Dendritic cell treated with granulocyte-macrophage colony-stimulating factor and Interleukin-4, amounts not matched to agents 40 ng/mL and 50 ng/mL, for 4 days (primary cell): ENCODE data around the gene PADI6.

Experiments used
- H3K27ac Mint-ChIP-seq: one replicate; pipeline ENCODE4 v1.8.0; 2022; ENCODE audit warnings: mild to moderate bottlenecking, mixed read lengths
- H3K27me3 Mint-ChIP-seq: one replicate; pipeline ENCODE4 v1.8.0; 2022; ENCODE audit warnings: mild to moderate bottlenecking, mixed read lengths
- H3K36me3 Mint-ChIP-seq: one replicate; pipeline ENCODE4 v1.8.0; 2022; ENCODE audit warnings: low read depth, mixed read lengths
- H3K4me1 Mint-ChIP-seq: one replicate; pipeline ENCODE4 v1.8.0; 2022; ENCODE audit warnings: low read depth, mixed read lengths
- H3K4me3 Mint-ChIP-seq: one replicate; pipeline ENCODE4 v1.8.0; 2022; ENCODE audit warnings: mild to moderate bottlenecking, moderate library complexity, mixed read lengths
- H3K9me3 Mint-ChIP-seq: one replicate; pipeline ENCODE4 v1.8.0; 2022; ENCODE audit warnings: mixed read lengths
- intact Hi-C: fragments of 100-400 bp; cut with micrococcal nuclease; formaldehyde crosslinking; loops from one replicate; pipeline ENCODE4 v1.15.0; 2022

Gene PADI6

DNA sequence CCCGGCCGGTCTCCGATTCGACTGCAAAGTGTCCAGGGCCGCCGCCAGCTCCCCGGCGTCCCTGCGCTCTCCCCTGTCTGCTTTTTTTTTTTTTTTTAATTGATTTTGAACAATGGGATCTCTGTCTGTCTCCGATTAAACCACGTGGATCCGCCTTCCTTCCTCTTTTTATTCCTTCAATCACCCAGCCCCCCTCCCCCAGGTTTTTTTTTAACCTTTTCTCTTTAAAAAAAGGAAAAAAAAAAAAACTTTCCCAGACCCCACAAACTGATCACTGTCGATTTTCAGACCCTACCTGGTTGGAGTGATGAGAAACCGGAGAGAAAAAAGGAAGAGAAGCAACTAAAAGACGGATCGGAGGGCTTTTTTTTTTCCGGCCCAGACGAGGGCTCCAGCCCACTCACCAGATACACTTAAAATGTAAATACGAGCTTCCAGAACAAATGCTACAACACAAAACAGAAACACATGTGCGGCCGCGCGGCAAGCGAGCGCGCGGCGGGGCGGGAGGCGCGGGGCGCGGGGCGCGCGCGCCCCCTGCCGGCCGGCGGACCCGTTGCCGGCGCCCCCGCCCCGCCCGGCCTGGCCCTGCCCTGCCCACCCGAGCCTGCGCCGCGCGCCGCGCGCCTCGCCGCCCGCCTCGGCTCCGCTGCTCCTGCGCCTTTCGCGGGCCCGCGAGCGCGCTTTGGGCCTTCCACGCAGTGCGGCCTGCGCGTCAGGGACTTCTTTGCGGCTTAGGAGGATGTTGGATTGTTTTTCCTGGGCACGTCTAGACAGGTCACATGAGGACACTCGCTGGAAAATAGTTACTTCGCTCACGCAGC lies 67.5 kb downstream of the PADI6 start, which contains the start of gene RCC2:
RCC2 (minus strand) TSS at position 428 of the 824 bp plus-strand sequence. CDS start 1,163 bp downstream, outside the sequence.
- H3K4me1 Mint-ChIP-seq = peaks cover 43% of the 10 kb centered on the region
- H3K36me3 Mint-ChIP-seq = peaks cover 35% of the 10 kb centered on the region
- H3K27me3 Mint-ChIP-seq = peaks cover 24% of the 10 kb centered on the region
- H3K4me3 Mint-ChIP-seq = peak within 1 kb of the TSS; percentile 95
- peak within 1 kb of the TSS; percentile 99 for H3K27ac Mint-ChIP-seq
- H3K9me3 Mint-ChIP-seq = no peaks in the 10 kb centered on the region
- intact Hi-C loops = loop anchor here (10.0 kb wide), 1 partner anchor 175 kb away; no protein-coding TSS in a partner anchor

DNA sequence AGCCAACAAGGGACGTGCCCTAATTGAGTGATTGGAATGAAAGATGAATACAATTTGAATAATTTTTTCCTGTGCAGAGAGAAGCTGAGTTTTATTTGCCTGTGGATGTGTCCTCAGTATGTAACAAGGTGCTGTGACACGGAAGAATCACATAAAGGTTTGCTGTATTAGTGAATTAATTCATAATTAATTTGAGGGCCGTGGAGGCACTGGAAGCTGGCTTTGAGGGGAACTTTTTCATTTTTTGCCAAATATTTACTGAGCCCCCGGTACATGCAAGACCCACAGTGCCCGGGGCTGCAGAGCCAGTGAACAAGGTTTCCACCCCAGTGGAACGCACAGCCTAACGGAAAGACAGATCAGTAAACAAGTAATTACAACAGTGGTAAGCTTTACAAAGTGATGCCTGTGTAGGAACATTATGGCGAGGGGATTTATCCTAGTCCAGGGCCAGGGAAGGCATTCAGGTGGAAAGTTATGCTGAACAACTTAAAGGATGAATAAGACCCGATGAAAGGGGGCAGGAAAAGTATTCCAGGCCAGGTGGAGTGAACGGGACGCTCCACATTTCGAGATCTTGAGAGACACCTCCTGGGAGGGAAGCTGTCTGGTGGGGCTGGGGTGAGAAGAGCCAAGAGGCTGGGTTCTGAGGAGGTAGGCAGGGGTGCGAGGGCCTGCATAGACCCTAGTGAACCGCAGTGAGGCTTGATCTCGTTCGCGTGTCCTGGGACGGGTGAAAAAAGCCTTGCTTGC lies 68.3 kb downstream of the PADI6 start:
- Mint-ChIP-seq H3K4me1 (peaks cover 35% of the 10 kb centered on the region), H3K36me3 (peaks cover 27% of the 10 kb centered on the region), H3K4me3 (peak overlapping the region; percentile 73), H3K27ac (peak overlapping the region; percentile 99), H3K27me3 (peaks cover 24% of the 10 kb centered on the region), H3K9me3 (no peaks in the 10 kb centered on the region)
- intact Hi-C loops = no loop called here

DNA sequence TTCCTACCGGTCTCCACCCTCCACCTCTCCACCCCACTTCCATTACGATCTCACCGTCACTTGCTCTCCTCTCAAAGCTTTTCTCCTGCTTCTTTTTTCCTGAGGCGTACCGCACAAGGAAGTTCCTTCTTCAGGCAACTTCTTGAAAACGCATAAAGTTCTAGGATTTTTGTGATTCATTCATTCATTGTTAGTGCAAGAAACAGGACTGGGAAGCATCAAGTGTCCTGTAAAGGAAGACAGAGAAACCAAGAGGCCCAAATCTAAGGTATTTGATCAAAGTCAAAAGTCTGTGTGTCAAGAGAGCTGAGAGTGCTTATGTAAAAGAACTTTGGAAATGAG lies 68.8 kb downstream of the PADI6 start:
- peaks cover 29% of the 10 kb centered on the region for H3K4me1 Mint-ChIP-seq
- no peak overlapping the region for H3K27ac Mint-ChIP-seq
- peaks cover 24% of the 10 kb centered on the region for H3K27me3 Mint-ChIP-seq
- H3K9me3 Mint-ChIP-seq = no peaks in the 10 kb centered on the region
- H3K36me3 Mint-ChIP-seq = peaks cover 22% of the 10 kb centered on the region
- no peak overlapping the region for H3K4me3 Mint-ChIP-seq
- intact Hi-C loops = no loop called here

DNA sequence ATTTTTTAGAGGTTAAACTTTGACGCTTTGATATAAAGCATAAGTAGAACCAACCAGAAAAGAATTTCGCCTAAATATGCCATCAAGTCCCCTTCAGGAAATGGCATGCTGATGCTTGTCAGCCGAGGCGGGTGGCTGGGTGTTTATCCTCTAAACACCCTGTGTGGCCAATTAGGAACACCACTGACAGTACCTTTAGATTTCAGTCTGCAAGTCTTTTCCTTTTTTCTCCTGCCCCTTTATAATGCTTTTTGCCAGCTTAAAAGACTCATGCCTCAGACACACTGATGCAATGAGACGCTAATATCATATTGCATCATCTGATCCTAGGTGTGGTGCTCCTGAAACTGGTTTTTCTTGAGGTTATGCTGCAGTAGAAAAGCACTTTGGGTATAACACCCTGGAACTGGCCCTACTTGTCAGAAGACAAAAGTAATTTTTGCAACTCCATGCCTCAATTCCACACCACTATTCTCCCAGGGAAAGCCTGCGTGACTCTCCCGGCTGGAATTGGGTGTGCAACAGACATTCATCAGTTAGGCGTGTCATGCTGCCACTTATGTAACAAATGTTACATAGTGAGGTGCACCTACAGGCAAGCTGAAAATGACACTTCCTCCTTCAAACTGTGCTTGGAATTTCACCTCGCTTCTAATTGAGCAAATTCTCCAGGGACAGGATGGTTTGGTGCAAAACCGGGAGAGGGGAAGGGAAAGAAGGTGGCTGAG lies 69.4 kb downstream of the PADI6 start:
- Mint-ChIP-seq H3K9me3 (no peaks in the 10 kb centered on the region), H3K36me3 (peaks cover 15% of the 10 kb centered on the region), H3K4me3 (no peak overlapping the region), H3K27me3 (peaks cover 24% of the 10 kb centered on the region), H3K4me1 (peaks cover 23% of the 10 kb centered on the region), H3K27ac (no peak overlapping the region)
- intact Hi-C loops = no loop called here

DNA sequence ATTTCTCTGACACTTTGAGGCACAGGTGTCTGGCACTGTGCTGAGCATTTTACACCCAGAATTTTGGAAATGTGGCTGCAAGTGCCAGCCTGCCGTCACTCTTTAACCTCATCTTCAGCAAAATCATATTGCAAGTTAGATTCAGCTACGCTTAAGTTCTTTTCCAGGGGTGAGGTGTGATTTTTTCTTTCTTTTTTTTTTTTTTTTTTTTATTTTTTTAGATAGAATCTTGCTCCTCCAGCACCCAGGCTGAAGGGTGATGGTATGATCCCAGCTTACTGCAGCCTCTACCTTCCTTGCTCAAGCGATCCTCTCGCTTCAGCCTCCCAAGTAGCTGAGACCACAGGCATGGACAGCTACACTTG lies 70.0 kb downstream of the PADI6 start:
- no peak overlapping the region for H3K4me3 Mint-ChIP-seq
- intact Hi-C loops = no loop called here
- peaks cover 18% of the 10 kb centered on the region for H3K4me1 Mint-ChIP-seq
- H3K9me3 Mint-ChIP-seq = no peaks in the 10 kb centered on the region
- peaks cover 24% of the 10 kb centered on the region for H3K27me3 Mint-ChIP-seq
- no peak overlapping the region for H3K27ac Mint-ChIP-seq
- peaks cover 10% of the 10 kb centered on the region for H3K36me3 Mint-ChIP-seq

DNA sequence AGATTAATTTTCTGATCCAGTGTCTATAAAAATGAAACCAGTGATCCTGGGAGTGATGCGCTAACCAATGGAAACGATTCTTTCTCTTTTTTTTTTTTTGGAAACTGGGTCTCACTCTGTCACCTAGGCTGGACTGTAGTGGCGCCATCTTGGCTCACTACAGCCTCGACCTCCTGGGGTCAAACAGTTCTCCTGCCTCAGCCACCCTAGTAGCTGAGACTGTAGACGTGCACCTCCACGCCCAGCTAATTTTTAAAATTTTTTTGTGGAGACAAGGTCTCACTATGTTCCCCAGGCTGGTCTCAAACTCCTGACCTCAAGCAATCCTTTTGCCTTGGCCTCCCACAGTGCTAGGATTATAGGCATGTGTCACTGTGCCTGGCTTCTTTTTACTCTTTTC lies 70.8 kb downstream of the PADI6 start:
- peaks cover 24% of the 10 kb centered on the region for H3K27me3 Mint-ChIP-seq
- H3K4me1 Mint-ChIP-seq = peaks cover 15% of the 10 kb centered on the region
- H3K4me3 Mint-ChIP-seq = no peak overlapping the region
- no peaks in the 10 kb centered on the region for H3K9me3 Mint-ChIP-seq
- H3K27ac Mint-ChIP-seq = no peak overlapping the region
- peaks cover 9% of the 10 kb centered on the region for H3K36me3 Mint-ChIP-seq
- intact Hi-C loops = no loop called here

DNA sequence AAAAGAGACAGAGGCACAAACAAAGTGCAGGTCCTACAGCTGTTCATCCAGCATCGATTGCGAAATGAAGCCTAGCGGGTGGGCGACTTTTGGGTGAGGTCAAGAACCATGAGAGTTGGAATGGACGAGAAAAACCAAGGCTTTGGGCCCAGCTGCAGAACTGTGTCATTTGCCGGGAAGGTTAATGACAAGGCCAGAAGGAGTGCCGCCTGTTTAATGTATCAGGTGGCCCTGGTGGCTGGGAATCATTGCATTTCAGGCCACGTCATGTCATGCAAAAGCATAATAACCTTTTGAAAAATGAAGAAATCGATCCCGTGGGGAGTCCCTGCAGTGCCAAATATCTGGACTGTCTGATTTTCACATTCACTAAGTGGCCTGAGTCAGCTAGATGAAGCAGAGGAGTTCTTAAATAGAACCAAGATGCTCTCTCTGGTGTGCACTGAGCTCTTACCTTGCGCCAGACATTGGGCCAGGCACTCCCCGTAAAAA lies 75.6 kb downstream of the PADI6 start:
- no peaks in the 10 kb centered on the region for H3K9me3 Mint-ChIP-seq
- intact Hi-C loops = no loop called here
- no peak overlapping the region for H3K27ac Mint-ChIP-seq
- H3K36me3 Mint-ChIP-seq = no peaks in the 10 kb centered on the region
- H3K4me1 Mint-ChIP-seq = no peaks in the 10 kb centered on the region
- peaks cover 10% of the 10 kb centered on the region for H3K27me3 Mint-ChIP-seq
- H3K4me3 Mint-ChIP-seq = no peak overlapping the region
